Calu3 (cell line): ENCODE results near the gene CUBN. TPM values are rescaled to one million over a fixed set of nuclear protein-coding genes. Genes with fewer than 3 reads are reported as not detected.

Experiments
- BruUV-seq: library from RNA; stranded (reverse); fragments of 400-500 nt; replicated peaks from 2 replicates; lab custom pipeline; 2021; lab: Mats Ljungman, UMichigan
- CTCF ChIA-PET: fragments of 300-600 bp; sonication (Branson Sonifier 250); formaldehyde crosslinking; loops from one replicate; lab custom pipeline; 2022; ENCODE audit warnings: antibody characterized with exemption; lab: Charles Lee
- DNase-seq: peaks from one replicate; pipeline ENCODE4 v3.0.0; 2022
- H3K27ac Mint-ChIP-seq: one replicate; pipeline ENCODE4 v1.8.0; 2022; ENCODE audit warnings: mixed read lengths; ENCODE audit not compliant: unreplicated experiment
- H3K27me3 Mint-ChIP-seq: one replicate; pipeline ENCODE4 v1.8.0; 2022; ENCODE audit warnings: mixed read lengths; ENCODE audit not compliant: unreplicated experiment
- H3K36me3 Mint-ChIP-seq: one replicate; pipeline ENCODE4 v1.8.0; 2022; ENCODE audit warnings: mild to moderate bottlenecking, moderate library complexity, mixed read lengths; ENCODE audit not compliant: insufficient read depth, unreplicated experiment
- H3K4me1 Mint-ChIP-seq: one replicate; pipeline ENCODE4 v1.8.0; 2022; ENCODE audit warnings: mild to moderate bottlenecking, low read depth, mixed read lengths; ENCODE audit not compliant: unreplicated experiment
- H3K4me3 Mint-ChIP-seq: one replicate; pipeline ENCODE4 v1.8.0; 2022; ENCODE audit warnings: mild to moderate bottlenecking, low read depth, moderate library complexity, mixed read lengths; ENCODE audit not compliant: unreplicated experiment
- H3K9me3 Mint-ChIP-seq: one replicate; pipeline ENCODE4 v1.8.0; 2022; ENCODE audit warnings: low read depth, mixed read lengths; ENCODE audit not compliant: unreplicated experiment
- CTCF ChIP-seq: fragments of 200-600 bp; IDR thresholded peaks from one replicate; pipeline ENCODE4 v1.8.0; 2022; ENCODE audit warnings: antibody characterized with exemption; ENCODE audit not compliant: unreplicated experiment
- intact Hi-C: fragments of 100-400 bp; cut with micrococcal nuclease; formaldehyde crosslinking; loops from one replicate; pipeline ENCODE4 v1.10.0; 2022; ENCODE audit not compliant: unreplicated experiment
- total RNA-seq: library from RNA; stranded (reverse); gene quantifications from 2 replicates; pipeline ENCODE4 v1.2.3, GENCODE V29; 2022

Gene CUBN
- total RNA-seq, 1 experiment from 2014 or later = 0.92 TPM

- H3K27ac Mint-ChIP-seq = no peak overlapping the region
- BruUV-seq = no TSS peak
Measured at GRCh38 chr10:17028798-17029197, 100.8 kb downstream of the CUBN start.

GRCh38 chr10:17026686-17027485, 102.7 kb downstream of the CUBN start:
- H3K9me3 Mint-ChIP-seq = no peaks in the 10 kb centered on the region
- H3K36me3 Mint-ChIP-seq = no peaks in the 10 kb centered on the region
- no peak overlapping the region for H3K4me3 Mint-ChIP-seq
- TF ChIP-seq CTCF = no peak
- DNase-seq = no peak
- H3K27me3 Mint-ChIP-seq = no peaks in the 10 kb centered on the region
- peaks cover 13% of the 10 kb centered on the region for H3K4me1 Mint-ChIP-seq
- intact Hi-C loops = no loop called here
- no TSS peak for BruUV-seq
- CTCF ChIA-PET = no interaction called here
- no peak overlapping the region for H3K27ac Mint-ChIP-seq

More at GRCh38 chr10:17028798-17029197, 100.8 kb downstream of the CUBN start:
- CTCF ChIA-PET = no interaction called here
- Mint-ChIP-seq H3K4me3 (no peak overlapping the region), H3K36me3 (no peaks in the 10 kb centered on the region), H3K27me3 (no peaks in the 10 kb centered on the region), H3K4me1 (peaks cover 8% of the 10 kb centered on the region), H3K9me3 (no peaks in the 10 kb centered on the region)
- intact Hi-C loops = no loop called here
- no peak for TF ChIP-seq CTCF
- DNase-seq = no peak

GRCh38 chr10:17025444-17026295, 103.9 kb downstream of the CUBN start:
- TF ChIP-seq CTCF = no peak
- Mint-ChIP-seq H3K27me3 (no peaks in the 10 kb centered on the region), H3K27ac (no peak overlapping the region), H3K4me1 (peaks cover 8% of the 10 kb centered on the region), H3K36me3 (no peaks in the 10 kb centered on the region), H3K4me3 (no peak overlapping the region), H3K9me3 (no peaks in the 10 kb centered on the region)
- CTCF ChIA-PET = no interaction called here
- no TSS peak for BruUV-seq
- DNase-seq = no peak
- intact Hi-C loops = no loop called here

- peaks cover 8% of the 10 kb centered on the region for H3K4me1 Mint-ChIP-seq
- H3K27me3 Mint-ChIP-seq = no peaks in the 10 kb centered on the region
- no TSS peak for BruUV-seq
- no peak for TF ChIP-seq CTCF
- intact Hi-C loops = loop anchor here (5.0 kb wide), 2 partner anchors 78 to 132 kb away; no protein-coding TSS in a partner anchor
- H3K9me3 Mint-ChIP-seq = no peaks in the 10 kb centered on the region
- no peaks in the 10 kb centered on the region for H3K36me3 Mint-ChIP-seq
- CTCF ChIA-PET = interaction anchor here (0.7 kb wide), 1 partner anchor 201 kb away, joined by 4 read pairs; no protein-coding TSS in a partner anchor
- no peak overlapping the region for H3K4me3 Mint-ChIP-seq
- H3K27ac Mint-ChIP-seq = no peak overlapping the region
- DNase-seq = no peak
Measured at GRCh38 chr10:17024461-17024860, 105.2 kb downstream of the CUBN start.
